ENCODE measurements around the gene PITPNC1.

GRCh38 chr17:67725807-67726206 lies 348.7 kb downstream of the PITPNC1 start:
- TF ChIP-seq POLR2A (IDR thresholded peaks at IDR 0.05) (no peak), CTCF (IDR thresholded peaks at IDR 0.05) (no peak)

All from Peyer's patch (tissue), 4 donors.